Astrocyte of the spinal cord (primary cell): ENCODE data around the gene ZNF606.

ENCODE experiments used
- DNase-seq: peaks from one replicate; pipeline ENCODE4 v3.0.0; 2011; ENCODE audit warnings: low read depth, low spot score
- H3K4me3 ChIP-seq: 2 replicates; pipeline ENCODE4 v1.5.1; 2011; ENCODE audit warnings: low read depth, mild to moderate bottlenecking, low read length, moderate library complexity
- in situ Hi-C: cut with HindIII; loops from 2 replicates; pipeline ENCODE4 v1.10.0; 2017; ENCODE audit warnings: low sequenced_read_pairs
- TF ChIP-seq, protein P1 (sequence below): IDR thresholded peaks from 2 replicates; pipeline ENCODE4 v1.5.1; 2012; ENCODE audit warnings: low read depth, mild to moderate bottlenecking, low read length, inconsistent platforms

Gene ZNF606

DNA sequence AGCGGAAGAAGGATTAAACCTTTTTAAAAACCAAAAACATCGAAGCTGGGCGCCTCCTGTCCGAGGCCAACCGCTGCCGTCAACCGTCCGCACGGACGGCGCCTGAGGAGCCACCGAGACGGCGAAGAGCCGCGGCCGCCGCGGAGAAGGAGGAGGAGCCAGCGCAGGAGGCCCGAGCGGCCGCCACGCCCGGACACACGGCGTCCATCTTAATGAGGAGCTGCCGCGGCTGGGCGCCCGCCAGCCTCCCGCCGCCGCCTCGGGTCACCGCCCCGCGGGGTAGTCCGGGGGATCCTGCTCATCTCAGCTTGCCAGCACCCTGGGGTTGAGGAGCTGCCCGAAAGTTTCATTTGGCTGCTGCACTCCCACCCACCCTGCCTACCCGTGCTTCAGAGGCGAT is 41.8 kb upstream of the ZNF606 start:
- TF ChIP-seq, protein P1, sequence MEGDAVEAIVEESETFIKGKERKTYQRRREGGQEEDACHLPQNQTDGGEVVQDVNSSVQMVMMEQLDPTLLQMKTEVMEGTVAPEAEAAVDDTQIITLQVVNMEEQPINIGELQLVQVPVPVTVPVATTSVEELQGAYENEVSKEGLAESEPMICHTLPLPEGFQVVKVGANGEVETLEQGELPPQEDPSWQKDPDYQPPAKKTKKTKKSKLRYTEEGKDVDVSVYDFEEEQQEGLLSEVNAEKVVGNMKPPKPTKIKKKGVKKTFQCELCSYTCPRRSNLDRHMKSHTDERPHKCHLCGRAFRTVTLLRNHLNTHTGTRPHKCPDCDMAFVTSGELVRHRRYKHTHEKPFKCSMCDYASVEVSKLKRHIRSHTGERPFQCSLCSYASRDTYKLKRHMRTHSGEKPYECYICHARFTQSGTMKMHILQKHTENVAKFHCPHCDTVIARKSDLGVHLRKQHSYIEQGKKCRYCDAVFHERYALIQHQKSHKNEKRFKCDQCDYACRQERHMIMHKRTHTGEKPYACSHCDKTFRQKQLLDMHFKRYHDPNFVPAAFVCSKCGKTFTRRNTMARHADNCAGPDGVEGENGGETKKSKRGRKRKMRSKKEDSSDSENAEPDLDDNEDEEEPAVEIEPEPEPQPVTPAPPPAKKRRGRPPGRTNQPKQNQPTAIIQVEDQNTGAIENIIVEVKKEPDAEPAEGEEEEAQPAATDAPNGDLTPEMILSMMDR = no peak
- in situ Hi-C loops = no loop called here
- no peak for DNase-seq
- H3K4me3 ChIP-seq = no peak overlapping the region

DNA sequence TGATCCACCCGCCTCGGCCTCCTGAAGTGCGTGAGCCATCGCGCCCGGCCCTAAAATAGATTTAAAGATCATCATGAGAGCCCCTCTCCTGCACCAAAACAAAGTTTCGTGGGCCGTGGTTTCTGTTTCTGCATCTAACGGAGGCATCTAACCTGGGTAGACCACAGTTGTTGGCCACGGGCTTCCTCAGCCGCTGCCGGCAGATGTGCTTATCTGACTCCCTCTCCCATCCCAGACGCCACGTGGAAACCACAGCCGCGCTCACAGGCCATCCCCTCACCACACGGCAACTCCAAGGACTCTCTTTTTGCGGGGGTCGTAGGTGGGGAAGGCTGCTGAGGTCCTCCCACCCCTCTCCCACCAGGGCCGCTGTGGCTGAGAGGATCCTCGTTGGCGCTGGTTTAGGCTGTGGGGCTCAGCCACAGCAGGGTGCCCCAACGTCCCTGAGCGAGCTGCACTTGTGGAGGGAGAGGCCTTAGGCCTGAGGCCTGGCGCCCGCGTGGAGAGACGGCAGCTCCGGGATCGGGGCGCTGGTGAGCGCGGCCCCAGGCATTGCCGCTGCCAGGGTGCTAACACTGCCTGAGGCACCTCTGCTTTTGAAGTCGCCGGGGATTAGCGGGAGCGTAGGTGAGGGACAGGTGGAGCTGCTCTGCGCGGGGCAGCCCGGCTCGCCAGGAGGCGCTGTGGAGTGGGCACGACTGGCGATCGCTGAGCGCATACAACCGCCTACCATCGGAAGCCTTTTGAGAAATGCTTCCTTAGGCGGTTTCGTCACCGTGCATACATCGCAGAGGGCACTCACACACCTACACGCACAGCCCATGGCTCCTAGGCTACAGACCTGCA is 40.1 kb upstream of the ZNF606 start:
- no peak overlapping the region for H3K4me3 ChIP-seq
- in situ Hi-C loops = no loop called here
- DNase-seq = no peak
- TF ChIP-seq, protein P1 = no peak

DNA sequence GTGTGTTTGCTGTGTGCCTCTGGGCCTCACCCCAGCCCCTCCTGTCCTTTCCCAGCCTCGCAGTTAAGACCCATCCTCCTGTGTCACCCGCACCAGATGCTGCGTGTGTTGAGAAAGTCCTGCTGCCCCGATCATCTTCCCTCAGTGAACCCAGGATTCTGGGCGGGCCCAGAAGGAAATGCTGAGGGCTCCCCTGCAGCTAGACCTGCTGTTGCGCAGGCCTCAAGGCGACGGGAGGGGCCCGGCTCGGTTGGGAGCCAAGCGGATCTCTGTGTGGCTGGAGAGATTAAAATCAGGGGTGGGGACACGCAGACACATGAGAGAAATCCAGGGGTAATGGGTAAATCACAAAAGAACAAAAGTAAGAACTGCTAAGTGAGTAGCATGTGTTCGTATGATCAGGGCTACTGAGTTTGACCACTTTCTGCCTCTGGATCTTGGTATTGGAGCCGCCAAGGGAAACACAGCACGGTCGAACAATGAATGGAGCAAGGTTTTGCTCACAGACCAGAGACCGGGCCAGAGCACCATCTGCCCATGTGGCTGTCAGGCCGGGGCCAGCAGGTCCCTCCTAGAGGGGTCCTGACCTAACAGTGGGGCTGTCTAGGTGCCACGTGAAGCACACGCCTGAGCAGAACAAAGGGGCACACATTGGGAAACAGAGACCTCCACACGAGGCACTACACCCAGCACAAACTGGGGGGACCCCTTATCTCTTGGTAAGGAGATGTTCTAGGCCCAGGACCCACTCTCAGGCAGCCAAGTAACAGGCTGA is 38.3 kb upstream of the ZNF606 start:
- TF ChIP-seq, protein P1 = no peak
- in situ Hi-C loops = no loop called here
- H3K4me3 ChIP-seq = no peak overlapping the region
- DNase-seq = no peak

DNA sequence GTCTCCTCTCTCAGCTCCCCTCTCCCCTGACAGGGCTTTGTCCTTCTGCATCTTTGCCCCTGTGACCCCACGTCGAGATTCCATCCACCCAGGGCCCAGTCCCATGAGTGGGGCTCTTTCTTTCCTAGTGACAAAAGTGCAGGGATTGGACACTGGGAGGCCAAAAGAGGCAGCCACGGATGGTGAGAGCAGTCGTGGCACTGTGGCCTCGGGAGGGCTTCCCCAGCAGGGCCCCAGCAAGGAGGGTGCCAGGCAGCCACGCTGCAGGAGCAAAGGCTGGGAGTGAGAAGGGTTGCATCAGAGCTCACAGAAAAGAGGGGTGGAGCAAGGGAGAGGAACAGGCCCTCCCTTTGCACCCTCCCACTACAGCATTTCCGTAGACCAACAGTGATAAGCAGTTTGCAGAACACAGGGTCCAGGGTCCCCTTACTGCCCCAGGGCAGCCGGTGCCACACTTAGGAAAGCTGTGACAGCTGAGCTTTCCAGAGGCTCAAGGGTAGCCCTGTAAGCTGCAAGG is 36.1 kb upstream of the ZNF606 start:
- DNase-seq = no peak

DNA sequence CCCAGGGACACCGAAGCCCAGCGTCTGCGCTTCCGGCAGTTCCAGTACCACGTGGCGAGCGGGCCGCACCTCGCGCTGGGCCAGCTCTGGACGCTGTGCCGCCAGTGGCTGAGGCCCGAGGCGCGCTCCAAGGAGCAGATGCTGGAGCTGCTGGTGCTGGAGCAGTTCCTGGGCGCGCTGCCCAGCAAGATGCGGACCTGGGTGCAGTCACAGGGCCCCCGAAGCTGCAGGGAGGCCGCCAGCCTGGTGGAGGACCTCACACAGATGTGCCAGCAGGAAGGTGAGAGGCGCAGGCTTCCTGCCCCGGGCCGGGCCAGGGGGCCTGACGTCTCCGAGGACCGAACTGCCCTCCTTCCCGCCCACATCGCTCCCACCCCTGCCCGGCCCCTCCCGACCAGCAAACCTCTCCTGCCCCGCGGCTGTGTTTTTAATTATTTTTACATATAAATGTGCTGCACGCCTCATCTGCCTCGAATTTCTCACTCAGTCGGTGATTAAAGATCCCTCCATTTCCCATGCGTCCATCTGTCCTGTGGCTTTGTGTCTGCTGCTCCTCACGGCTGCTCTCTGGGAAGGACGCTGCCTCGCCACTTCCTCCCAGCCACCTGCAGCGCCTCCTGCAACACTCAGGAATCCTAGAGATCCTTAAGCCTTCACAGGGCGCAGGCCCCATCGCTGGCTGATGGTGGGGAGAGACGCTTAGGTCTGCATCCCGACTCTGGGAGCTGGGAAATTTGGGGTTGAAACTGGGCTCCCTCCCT is 35.5 kb upstream of the ZNF606 start:
- no peak overlapping the region for H3K4me3 ChIP-seq
- no peak for DNase-seq
- TF ChIP-seq, protein P1 = no peak
- in situ Hi-C loops = no loop called here

More for the DNA sequence above, 36.1 kb upstream of the ZNF606 start:
- TF ChIP-seq, protein P1 = no peak
- no peak overlapping the region for H3K4me3 ChIP-seq
- in situ Hi-C loops = no loop called here

GRCh38 chr19:58035863-58036262 is 33.2 kb upstream of the ZNF606 start:
- TF ChIP-seq, protein P1 = no peak
- no peak overlapping the region for H3K4me3 ChIP-seq
- in situ Hi-C loops = no loop called here
- DNase-seq = no peak
